Loucy (cell line): Measurements from ENCODE around the gene TMED6.

ENCODE experiments used
- H2AFZ ChIP-seq: fragments of 200-600 bp; sonication (generic); 2 replicates; pipeline ENCODE4 v1.6.0; 2016; ENCODE audit warnings: antibody characterized with exemption, mild to moderate bottlenecking, low read length, moderate library complexity
- H3F3A ChIP-seq: fragments of 200-600 bp; 2 replicates; pipeline ENCODE4 v1.6.0; 2016; ENCODE audit warnings: antibody characterized with exemption, low read depth, mild to moderate bottlenecking
- H3K27me3 ChIP-seq: fragments of 200-600 bp; sonication (generic); 2 replicates; pipeline ENCODE4 v1.6.1; 2014; ENCODE audit warnings: low read length, mild to moderate bottlenecking; ENCODE audit not compliant: insufficient read depth, poor library complexity, severe bottlenecking
- H3K36me3 ChIP-seq: fragments of 200-600 bp; sonication (generic); 2 replicates; pipeline ENCODE4 v1.6.1; 2016; ENCODE audit warnings: low read length; ENCODE audit not compliant: insufficient read depth
- H3K4me1 ChIP-seq: fragments of 200-600 bp; sonication (generic); 2 replicates; pipeline ENCODE4 v1.5.1; 2014; ENCODE audit warnings: low read length, mild to moderate bottlenecking; ENCODE audit not compliant: insufficient read depth, poor library complexity, severe bottlenecking
- H3K4me2 ChIP-seq: fragments of 200-600 bp; sonication (generic); 2 replicates; pipeline ENCODE4 v1.6.0; 2014; ENCODE audit warnings: antibody characterized with exemption, low read length, low read depth, mild to moderate bottlenecking; ENCODE audit not compliant: poor library complexity, severe bottlenecking
- H3K4me3 ChIP-seq: fragments of 200-600 bp; sonication (generic); 2 replicates; pipeline ENCODE4 v1.5.1; 2014; ENCODE audit warnings: low read length, mild to moderate bottlenecking, mixed read lengths; ENCODE audit not compliant: poor library complexity, severe bottlenecking
- H3K79me2 ChIP-seq: fragments of 200-600 bp; sonication (generic); 2 replicates; pipeline ENCODE4 v1.6.1; 2014; ENCODE audit warnings: low read length; ENCODE audit not compliant: insufficient read depth
- H3K9ac ChIP-seq: fragments of 200-600 bp; sonication (generic); 2 replicates; pipeline ENCODE4 v1.6.0; 2014; ENCODE audit warnings: mild to moderate bottlenecking, low read depth, low read length, moderate library complexity; ENCODE audit not compliant: poor library complexity, severe bottlenecking
- H3K9me2 ChIP-seq: fragments of 200-600 bp; sonication (generic); replicated peaks from 2 replicates; pipeline ENCODE4 v1.6.1; 2016; ENCODE audit warnings: low read depth, low read length, mixed read lengths
- H3K9me3 ChIP-seq: fragments of 200-600 bp; sonication (generic); 2 replicates; pipeline ENCODE4 v1.6.1; 2014; ENCODE audit warnings: mild to moderate bottlenecking, antibody characterized with exemption, low read length, low read depth; ENCODE audit not compliant: insufficient read depth
- H4K20me1 ChIP-seq: fragments of 200-600 bp; sonication (generic); 2 replicates; pipeline ENCODE4 v1.6.0; 2014; ENCODE audit warnings: antibody characterized with exemption, low read length, mild to moderate bottlenecking; ENCODE audit not compliant: insufficient read depth, poor library complexity, severe bottlenecking
- EZH2phosphoT487 ChIP-seq: fragments of 200-600 bp; IDR thresholded peaks from 2 replicates; pipeline ENCODE4 v1.6.1; 2018; ENCODE audit warnings: antibody characterized with exemption, mild to moderate bottlenecking, moderate library complexity, borderline replicate concordance
- TF ChIP-seq, protein P1 (sequence below): fragments of 200-600 bp; sonication (generic); conservative IDR thresholded peaks from 2 replicates; pipeline ENCODE4 v1.5.1; 2014; ENCODE audit warnings: mild to moderate bottlenecking, antibody characterized with exemption, low read length

Gene TMED6

DNA sequence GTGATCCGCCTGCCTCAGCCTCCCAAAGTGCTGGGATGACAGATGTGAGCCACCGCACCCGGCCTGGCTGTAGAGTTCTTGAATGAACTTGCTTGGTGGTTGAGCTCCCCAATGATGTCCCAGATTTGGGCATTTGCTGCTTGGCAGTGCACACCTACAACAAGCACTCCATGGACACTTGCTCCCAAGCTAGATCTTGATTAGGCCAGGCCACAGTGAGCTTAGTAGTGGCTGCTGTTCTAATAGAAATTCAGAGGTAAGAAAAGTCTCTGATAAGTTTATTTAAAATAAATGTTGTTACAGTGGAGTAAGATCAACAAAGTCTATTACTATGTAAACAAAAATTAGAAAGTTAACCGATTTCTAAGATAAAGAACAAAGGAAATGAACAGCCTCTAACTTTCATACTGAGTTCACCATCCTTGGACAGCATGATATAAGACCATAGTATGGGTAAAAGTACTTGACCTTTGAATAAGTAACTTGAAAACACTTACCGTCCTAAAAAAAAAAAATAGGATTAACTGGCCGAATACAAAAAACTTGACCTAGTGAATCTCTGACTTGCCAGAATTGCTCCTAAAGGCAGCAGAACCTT is 951 bp downstream of the TMED6 start:
- Histone ChIP-seq H3K36me3 (peaks cover under 1% of the 10 kb centered on the region; the same call in 1 of the 2 replicates), H4K20me1 (no peaks in the 10 kb centered on the region), H3K4me2 (no peak overlapping the region), H3K79me2 (no peaks in the 10 kb centered on the region), H3K9me3 (no peaks in the 10 kb centered on the region), H3K9ac (no peak overlapping the region), H3F3A (no peaks in the 10 kb centered on the region), H2AFZ (no peak overlapping the region), H3K4me3 (no peak overlapping the region), H3K27me3 (no peaks in the 10 kb centered on the region), H3K9me2 (no peaks in the 10 kb centered on the region), H3K4me1 (no peaks in the 10 kb centered on the region)
- TF ChIP-seq, protein P1, sequence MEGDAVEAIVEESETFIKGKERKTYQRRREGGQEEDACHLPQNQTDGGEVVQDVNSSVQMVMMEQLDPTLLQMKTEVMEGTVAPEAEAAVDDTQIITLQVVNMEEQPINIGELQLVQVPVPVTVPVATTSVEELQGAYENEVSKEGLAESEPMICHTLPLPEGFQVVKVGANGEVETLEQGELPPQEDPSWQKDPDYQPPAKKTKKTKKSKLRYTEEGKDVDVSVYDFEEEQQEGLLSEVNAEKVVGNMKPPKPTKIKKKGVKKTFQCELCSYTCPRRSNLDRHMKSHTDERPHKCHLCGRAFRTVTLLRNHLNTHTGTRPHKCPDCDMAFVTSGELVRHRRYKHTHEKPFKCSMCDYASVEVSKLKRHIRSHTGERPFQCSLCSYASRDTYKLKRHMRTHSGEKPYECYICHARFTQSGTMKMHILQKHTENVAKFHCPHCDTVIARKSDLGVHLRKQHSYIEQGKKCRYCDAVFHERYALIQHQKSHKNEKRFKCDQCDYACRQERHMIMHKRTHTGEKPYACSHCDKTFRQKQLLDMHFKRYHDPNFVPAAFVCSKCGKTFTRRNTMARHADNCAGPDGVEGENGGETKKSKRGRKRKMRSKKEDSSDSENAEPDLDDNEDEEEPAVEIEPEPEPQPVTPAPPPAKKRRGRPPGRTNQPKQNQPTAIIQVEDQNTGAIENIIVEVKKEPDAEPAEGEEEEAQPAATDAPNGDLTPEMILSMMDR = no peak
- no peak for TF ChIP-seq EZH2phosphoT487

DNA sequence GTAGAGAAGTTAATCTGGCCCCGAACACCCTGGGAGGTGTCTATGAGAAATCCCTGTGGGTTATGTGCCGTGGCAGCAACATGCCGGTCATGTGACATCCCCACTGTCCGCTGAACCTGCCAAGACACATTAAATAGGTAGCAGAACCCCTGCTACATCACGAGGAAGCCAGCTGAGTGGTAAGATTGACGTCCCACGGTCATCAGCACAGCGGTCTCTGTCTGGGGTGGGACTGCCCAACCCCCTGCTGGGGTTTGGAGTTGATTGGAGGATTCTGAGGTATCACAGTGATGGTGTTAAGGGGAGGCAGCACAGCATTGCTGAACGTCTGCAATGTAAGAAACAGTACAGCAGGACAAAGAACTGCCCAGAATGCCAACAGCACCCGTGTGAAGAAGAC is 2.0 kb downstream of the TMED6 start:
- H3K4me1 ChIP-seq = no peaks in the 10 kb centered on the region
- no peaks in the 10 kb centered on the region for H3K9me3 ChIP-seq
- H3K9ac ChIP-seq = no peak overlapping the region
- no peak for TF ChIP-seq EZH2phosphoT487
- TF ChIP-seq, protein P1 = no peak
- H3K4me2 ChIP-seq = no peak overlapping the region
- no peaks in the 10 kb centered on the region for H3F3A ChIP-seq
- H4K20me1 ChIP-seq = no peaks in the 10 kb centered on the region
- no peak overlapping the region for H2AFZ ChIP-seq
- H3K79me2 ChIP-seq = no peaks in the 10 kb centered on the region
- H3K4me3 ChIP-seq = no peak overlapping the region
- H3K36me3 ChIP-seq = no peaks in the 10 kb centered on the region
- H3K27me3 ChIP-seq = no peaks in the 10 kb centered on the region
- H3K9me2 ChIP-seq = no peaks in the 10 kb centered on the region

DNA sequence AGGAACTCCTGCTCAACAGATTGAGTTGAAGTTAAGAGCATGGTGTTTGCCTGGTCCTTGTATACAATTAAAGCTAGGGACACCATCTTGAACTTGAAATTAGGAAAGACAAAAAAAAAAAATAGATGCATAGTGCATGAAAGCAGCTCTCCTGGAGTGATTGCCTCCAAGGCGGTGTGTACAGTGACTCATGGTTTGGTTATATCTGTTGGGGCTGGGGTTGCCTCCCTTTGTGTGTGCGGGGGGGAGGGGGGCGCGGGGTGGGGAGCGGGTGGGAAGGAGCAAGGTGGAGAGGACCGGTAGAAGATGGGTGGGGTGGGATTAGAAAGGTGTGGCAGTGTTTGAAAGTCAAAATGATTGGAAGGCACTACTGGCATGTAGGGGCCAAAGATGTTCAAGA is 3.4 kb downstream of the TMED6 start:
- no peak overlapping the region for H3K4me3 ChIP-seq
- H3K9me3 ChIP-seq = no peaks in the 10 kb centered on the region
- no peak for TF ChIP-seq EZH2phosphoT487
- TF ChIP-seq, protein P1 = no peak
- no peaks in the 10 kb centered on the region for H3F3A ChIP-seq
- no peak overlapping the region for H3K4me2 ChIP-seq
- H2AFZ ChIP-seq = no peak overlapping the region
- H3K79me2 ChIP-seq = peaks cover 4% of the 10 kb centered on the region; the same call in 1 of the 2 replicates
- H3K9me2 ChIP-seq = no peaks in the 10 kb centered on the region
- no peaks in the 10 kb centered on the region for H3K4me1 ChIP-seq
- no peaks in the 10 kb centered on the region for H3K27me3 ChIP-seq
- H4K20me1 ChIP-seq = no peaks in the 10 kb centered on the region
- H3K9ac ChIP-seq = no peak overlapping the region
- peaks cover 3% of the 10 kb centered on the region; the same call in 1 of the 2 replicates for H3K36me3 ChIP-seq
